GM15510 (cell line): ENCODE data around the gene TNF.

Source experiments
- POLR2A ChIP-seq: IDR thresholded peaks from 3 replicates; pipeline ENCODE4 v1.6.1; 2011; ENCODE audit warnings: borderline replicate concordance; ENCODE audit not compliant: insufficient read length; ENCODE audit errors: extremely low read depth

Gene TNF

GRCh38 chr6:31575335-31575901 is at the start of gene TNF:
TNF (plus strand) TSS chr6:31575565; CDS start chr6:31575742, 177 bp downstream.
- TF ChIP-seq POLR2A: peak; percentile 99

- no peak for TF ChIP-seq POLR2A
These were observed 49.3 kb upstream of the TNF start for GRCh38 chr6:31525932-31526591.

- no peak for TF ChIP-seq POLR2A
These were observed 47.0 kb upstream of the TNF start for GRCh38 chr6:31528307-31528777.

GRCh38 chr6:31528821-31529328 is 46.5 kb upstream of the TNF start, which contains the start of gene MCCD1:
MCCD1 (plus strand) TSS chr6:31528962; CDS start chr6:31529015, 53 bp downstream.
- no peak for TF ChIP-seq POLR2A

GRCh38 chr6:31529329-31530150 is 45.8 kb upstream of the TNF start:
- no peak for TF ChIP-seq POLR2A

- TF ChIP-seq POLR2A: no peak
These were observed 44.7 kb upstream of the TNF start for GRCh38 chr6:31530659-31531058.

GRCh38 chr6:31531162-31531561 is 44.2 kb upstream of the TNF start:
- no peak for TF ChIP-seq POLR2A

- TF ChIP-seq POLR2A: no peak
These were observed 43.4 kb upstream of the TNF start for GRCh38 chr6:31531771-31532643.

GRCh38 chr6:31532644-31533454 is 42.5 kb upstream of the TNF start:
- TF ChIP-seq POLR2A: no peak

- no peak for TF ChIP-seq POLR2A
These were observed 41.9 kb upstream of the TNF start for GRCh38 chr6:31533455-31533841.

GRCh38 chr6:31534011-31534410 is 41.4 kb upstream of the TNF start:
- no peak for TF ChIP-seq POLR2A

- TF ChIP-seq POLR2A: no peak
These were observed 40.8 kb upstream of the TNF start for GRCh38 chr6:31534521-31535040.
